Measurements from ENCODE around the gene SNTB2.

SNTB2 gene

DNA sequence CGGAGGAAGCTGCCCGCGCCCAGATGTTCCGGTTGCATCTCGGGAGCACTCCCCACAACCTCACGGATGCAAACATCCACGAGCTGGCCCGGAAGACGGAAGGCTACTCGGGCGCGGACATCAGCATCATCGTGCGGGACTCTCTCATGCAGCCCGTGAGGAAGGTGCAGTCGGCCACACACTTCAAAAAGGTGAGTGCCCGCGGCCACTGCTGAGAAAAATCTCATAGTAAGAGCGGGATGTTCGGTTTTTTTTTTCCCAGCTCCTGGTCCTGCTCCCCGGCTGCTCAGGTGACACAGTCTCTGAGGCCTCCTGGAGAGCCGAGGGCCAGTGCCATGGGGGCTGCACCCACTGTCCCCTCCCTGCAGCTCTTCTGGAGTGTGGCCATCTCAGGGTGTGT lies 134.1 kb downstream of the SNTB2 start:
- no peak for DNase-seq

DNA sequence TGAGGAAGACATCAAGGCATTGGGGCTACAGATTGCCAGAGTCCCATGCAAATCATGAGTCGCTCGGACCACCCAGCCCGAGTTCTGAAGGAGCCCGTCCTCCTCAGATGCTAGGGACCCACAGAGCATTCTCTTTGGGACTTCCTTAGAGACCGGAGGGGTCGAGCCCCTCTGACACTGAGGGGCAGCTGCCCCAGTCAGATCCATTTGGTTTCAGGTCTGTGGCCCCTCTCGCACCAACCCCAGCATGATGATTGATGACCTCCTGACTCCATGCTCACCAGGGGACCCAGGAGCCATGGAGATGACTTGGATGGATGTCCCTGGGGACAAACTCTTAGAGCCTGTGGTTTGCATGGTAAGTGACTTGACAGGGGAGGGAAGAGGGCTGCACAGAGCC lies 135.4 kb downstream of the SNTB2 start:
- DNase-seq = no peak

DNA sequence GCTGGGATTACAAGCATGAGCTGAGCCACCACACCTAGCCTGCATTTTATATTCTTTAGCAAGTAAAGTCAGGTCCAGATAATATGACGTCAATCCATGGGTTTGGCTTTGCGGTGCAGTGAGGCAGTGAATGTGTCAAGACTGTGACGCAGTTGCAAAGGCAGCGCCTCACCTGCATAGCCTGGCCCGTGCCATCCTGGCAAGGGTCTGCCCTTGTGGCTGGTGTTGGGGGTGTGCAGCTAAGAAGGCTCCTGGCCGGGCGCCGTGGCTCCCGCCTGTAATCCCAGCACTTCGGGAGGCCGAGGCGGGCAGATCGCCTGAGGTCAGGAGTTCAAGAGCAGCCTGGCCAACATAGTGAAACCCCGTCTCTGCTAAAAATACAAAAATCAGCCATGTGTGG lies 136.5 kb downstream of the SNTB2 start:
- no peak for DNase-seq

DNA sequence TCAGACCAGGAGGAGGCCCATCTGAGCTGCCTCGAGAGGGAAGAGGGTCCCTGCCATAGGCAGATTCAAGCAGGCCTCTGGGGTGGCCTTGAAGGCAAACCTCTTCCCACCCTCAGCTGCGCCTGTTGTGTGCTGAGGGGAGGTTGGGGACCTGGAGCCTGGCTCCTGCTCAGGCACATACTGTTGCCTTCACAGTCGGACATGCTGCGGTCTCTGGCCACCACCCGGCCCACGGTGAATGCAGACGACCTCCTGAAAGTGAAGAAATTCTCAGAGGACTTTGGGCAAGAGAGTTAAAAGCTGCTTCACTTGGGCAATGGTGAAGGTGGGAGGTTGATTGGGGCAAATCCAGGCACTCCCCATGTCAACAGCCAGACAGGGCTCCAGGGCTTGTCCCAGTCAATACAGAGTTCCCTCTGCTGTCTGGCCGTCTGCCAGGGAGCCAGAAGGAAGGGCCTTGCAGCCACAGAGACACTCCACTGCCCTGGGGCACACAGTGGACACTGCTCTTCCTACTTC lies 137.1 kb downstream of the SNTB2 start:
- DNase-seq = no peak

DNA sequence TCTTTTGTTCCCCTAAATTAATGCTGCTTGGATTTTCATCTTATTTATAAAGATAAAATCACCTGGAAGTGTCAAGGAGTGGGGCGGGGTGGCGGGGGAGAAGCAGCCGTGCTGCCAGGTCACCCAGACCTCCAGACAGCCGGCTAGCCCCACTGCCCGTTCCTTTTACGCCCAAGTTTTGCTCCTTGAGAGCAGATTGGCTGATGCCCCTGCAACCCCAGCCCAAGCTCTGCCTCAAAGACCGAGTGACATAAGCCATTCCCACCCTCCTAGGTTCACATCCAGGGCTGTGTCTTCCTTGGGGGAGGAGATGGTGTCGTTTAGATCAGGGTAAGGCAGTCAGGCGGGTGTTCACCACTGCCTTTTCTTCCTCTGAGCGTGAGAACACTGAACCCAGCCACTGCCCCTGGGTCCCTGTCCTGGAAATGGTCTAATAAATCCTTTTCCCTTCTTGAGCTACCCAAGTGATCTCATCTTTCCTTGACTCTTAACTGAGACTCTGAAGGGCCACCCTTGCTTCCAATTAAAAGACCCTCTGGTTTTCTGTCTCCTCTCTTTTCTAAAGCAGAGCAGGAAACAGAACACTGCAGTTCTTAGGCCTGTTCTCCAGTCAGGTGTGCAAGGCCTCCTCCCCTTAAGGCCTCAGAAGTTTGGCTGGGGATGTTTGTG lies 137.8 kb downstream of the SNTB2 start:
- no peak for DNase-seq

DNA sequence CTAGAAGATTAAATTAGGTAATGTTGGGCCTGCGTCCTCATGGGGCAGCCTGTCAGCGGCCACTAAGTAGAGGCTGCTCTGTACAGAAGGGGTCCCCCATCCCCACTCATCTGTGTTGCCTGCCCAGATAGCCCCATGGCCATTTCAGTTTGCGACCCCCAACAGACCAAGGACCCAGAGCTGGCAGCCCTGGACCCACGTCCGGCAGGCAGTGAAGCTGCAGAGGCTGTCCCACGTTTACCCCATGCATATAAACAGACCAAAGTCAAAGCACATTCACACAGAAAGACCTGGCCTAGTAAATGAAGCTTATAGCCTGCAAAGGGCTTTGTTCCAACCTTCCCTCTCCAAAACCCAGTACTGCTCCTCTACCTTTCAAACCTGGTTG lies 138.8 kb downstream of the SNTB2 start:
- no peak for DNase-seq

DNA sequence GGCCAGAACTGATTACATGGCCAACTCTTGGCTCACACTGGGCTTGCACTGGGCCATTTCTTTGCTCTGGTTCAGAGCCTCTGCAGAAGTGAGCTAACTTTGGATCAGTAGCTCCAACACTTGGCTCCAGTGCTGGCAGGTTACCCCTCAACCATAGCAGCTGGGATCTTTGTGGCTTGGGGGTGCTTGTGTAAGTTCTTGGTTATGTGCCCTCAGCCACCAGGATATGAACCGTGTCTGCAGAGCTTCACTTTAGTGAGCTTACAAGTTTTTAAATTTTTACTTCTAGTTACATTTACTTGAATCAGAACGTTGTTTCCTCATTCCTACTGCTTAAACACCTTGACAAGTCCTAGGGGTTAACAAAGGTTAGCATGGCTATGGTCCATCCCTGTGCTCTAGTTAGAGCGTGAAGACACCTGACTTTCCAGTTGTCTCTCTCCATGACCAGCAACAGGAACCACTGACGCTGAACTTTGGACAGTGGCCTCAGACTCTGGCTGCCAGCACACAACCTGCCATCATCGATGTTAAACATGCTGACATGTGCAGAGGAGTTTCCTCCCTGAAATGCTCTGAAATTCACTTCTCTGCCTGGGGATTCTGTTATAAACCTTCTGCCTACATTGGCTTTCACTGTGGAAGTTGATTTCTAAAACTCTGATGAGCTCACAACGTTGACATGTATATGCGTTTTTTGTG lies 139.4 kb downstream of the SNTB2 start:
- DNase-seq = no peak

DNA sequence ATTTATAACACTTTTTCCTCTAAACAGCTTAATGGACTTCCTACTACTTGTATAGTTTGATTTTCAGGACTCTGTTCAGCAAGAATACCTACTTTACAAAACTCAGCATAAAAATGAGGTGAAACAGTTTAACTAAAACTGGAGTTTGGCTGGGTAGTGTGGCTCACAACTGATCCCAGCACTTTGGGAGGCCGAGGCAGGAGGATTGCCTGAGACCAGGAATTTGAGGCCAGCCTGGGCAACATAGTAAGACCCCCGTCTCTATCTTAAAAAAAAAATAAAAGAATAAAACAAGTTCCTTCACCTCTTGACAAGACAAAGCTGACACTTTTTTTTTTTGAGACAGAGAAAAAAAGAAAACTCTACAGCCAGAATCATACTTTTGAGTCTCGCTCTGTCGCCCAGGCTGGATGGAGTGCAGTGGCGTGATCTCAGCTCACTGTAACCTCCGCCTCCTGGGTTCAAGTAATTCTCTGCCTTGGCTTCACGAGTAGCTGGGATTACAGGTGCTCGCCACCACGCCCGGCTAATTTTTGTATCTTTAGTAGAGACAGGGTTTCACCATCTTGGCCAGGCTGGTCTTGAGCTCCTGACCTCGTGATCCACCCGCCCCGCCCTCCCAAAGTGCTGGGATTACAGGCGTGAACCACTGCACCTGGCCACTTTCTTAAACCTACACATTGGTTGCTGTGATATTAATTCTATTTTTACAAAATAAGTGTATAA lies 140.8 kb downstream of the SNTB2 start:
- DNase-seq = no peak

DNA sequence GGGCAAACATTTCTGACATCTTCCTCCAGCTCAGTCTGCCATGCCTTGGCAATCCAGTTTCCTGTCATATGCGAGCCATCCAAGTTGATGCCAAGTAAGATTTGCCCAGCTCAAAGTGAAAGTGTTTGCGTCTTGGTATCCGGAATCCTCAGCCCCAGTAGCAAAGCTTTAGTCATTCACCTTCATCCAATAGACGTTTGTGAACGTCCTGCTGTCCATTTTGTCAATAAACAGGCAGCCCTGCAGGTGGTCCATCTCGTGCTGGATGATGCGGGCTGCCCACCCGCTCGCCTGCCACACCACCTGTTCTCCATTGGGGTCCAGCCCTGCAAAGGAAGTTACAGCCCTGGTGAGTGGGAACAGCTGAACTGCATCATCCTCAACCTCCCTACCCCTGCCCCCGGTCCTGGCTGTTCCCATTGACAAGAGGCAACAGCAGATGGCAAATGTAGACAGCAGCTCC lies 141.9 kb downstream of the SNTB2 start:
- DNase-seq = no peak

DNA sequence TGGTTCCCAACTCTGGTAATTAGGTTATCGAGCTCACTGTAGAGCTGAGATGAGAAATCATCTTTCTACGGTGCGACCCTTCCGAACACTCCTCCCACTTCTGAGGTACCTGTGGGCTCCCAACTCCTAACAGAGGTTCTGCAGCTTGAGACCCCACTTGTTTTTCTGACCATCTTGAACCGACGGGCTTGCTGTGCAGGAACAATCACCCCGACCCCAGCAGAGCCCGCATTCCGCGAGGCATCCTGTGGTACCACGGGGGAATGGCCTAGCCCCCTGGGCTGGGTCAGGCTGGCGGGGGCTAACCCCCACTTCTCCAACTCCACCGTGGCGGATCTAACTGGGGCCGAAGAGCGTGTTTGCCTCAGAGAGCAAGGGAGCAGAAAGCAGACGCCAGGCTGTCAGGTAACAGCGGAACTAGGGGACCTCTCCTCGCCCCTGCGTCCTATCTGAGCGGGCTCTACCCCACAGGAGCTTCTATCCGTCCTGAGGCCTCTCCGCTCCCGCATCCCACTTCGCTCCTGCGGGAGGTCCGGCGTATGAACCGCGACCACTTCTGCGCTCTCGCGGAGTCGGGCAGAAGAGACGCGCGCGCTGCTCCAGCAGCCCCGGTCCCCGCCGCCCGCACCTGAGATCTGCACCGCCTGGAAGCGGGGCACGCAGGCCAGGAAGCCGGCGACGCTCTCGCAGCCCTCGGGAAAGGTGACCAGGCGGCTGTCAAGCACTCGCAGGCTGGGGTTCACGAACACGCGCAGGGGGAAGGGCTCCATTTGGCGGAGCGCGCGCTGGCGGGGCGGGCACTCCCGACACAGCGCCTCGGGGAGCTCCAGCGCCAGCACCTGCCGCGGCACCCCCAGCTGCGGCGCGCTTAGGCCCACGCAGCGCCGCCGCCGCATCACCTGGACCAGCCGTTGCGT lies 142.7 kb downstream of the SNTB2 start:
- DNase-seq = no peak

DNA sequence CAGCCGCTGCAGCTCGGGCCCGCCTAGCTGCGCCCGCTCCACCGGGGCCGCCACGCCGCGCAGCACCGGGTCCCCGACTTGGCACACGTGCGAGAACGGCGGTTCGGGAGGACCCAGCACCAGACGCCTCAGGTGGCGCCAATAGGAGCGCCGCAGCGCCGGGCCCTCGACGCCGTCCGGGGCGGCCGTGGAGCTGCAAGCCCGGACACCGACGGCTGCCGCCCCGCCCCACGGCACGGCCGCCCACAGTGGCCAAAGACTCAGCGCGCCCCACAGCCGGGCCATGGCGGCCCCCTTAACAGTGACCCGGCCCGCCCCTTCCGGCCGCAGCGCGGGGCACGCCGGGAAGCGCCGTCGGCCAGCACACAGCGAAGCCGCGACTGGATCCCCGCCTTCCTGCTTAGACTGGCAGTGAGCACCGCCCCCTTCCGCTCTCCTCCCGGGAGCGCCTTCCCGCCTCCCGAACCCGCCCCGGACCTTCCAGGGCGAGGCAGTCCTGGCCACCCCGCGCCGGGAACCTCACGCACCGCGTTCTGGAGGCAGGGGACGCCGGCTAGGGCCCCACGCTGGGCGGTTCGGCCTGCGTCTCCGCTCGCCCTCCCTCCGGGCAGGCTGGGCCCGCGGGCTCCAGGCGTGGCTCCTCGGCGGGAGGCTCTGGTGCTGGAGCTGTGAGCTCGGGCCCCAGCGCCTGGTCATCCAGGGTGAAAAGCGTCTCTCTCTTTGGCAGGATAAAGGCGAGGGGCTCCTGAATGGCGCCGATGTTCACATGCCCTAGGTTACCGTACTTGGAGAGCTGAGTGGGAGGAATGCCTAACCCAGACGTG lies 143.5 kb downstream of the SNTB2 start, which contains the start of gene PDF:
TSS of gene PDF (minus strand) at position 303 of the 824 bp plus-strand sequence. CDS start at position 285, 18 bp downstream.
- DNase-seq = peak; percentile 71

DNA sequence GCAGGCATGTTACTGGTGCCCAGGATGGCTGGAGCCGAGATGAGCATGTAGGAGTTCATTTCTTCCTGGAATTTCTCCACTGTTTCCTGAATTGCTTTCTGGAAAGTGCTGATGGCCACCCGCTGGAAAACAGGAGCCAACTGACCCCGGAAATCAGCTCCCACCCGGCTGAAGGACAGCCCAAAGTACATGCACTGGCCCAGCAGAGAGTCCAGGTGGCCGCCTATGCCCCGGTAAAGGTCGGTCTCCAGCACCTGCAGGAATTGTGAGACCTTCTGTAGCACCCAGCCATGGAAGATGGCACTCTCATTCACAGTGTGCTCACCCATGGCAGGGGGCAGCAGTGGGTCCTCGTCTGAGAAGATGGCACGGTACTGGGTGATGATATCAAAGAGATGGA lies 147.7 kb downstream of the SNTB2 start:
- no peak for DNase-seq

DNA sequence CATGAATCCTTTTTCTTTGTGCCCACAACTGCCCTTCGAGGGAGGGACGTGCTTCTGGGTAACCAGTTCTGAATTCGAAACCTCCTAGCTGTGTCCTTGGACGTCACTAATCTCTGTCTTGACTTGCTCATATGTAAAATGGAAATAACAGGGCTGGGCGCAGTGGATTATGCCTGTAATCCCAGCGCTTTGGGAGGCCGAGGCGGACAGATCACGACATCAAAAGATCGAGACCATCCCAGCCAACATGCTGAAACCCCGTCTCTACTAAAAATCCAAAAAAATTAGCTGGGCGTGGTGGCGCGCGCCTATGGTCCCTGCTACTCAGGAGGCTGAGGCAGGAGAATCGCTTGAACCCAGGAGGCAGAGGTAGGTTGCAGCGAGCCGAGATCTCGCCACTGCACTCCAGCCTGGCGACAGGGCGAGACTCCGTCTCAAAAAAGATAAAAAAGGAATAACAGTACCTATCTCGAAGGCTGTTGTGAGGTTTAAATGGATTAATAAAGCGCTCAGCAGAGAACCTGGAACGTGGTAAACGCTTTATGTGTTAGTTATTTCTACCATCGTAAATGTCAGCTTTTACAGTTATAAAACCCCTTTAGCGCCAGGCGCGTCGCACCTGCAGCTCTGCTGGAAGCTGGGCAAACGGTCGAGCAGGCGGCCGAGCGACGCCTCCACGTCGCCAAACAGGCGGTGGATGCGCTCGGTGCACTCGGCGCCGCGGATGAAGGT lies 151.8 kb downstream of the SNTB2 start:
- no peak for DNase-seq

DNA sequence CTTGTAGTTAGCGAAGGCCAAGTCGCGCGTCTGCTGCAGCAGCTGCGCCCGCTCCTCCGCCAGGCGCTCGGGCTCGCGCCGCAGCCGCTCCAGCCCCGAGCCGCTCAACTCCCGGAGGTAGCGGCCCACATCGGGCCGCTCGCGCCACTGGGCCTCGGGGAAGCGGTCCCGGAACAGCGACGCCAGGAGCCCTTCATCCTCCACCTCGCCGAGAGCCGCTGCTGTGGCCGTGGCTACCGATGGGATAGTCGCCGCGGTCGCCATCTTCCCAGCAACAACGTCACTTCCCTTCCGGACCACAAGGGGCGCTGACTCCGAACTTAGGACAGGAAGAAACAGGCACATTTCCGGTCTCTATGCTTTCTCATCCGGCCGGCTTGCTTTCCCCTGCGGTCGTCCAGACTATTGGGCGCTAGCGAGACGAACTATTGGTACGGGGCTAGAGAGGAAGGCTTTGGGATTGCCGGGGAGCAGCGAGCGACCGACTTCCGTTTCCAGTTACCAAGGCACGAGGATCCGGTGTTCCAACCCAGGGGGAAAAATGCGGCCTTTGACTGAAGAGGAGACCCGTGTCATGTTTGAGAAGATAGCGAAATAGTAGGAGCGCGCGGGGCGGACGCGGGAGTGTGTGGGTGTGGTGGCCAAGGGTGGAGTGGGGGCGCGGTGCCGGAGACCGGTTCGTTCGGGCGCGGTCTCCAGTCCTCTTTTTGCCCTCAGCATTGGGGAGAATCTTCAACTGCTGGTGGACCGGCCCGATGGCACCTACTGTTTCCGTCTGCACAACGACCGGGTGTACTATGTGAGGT lies 152.5 kb downstream of the SNTB2 start, which contains the start of the genes COG8 and NIP7:
TSS of gene COG8 (minus strand) at position 276 of the 806 bp plus-strand sequence. CDS start at position 264, 12 bp downstream.
TSS of gene NIP7 (plus strand) at position 484 of the 806 bp plus-strand sequence. CDS start at position 542, 58 bp downstream.
- peak; percentile 81 for DNase-seq

DNA sequence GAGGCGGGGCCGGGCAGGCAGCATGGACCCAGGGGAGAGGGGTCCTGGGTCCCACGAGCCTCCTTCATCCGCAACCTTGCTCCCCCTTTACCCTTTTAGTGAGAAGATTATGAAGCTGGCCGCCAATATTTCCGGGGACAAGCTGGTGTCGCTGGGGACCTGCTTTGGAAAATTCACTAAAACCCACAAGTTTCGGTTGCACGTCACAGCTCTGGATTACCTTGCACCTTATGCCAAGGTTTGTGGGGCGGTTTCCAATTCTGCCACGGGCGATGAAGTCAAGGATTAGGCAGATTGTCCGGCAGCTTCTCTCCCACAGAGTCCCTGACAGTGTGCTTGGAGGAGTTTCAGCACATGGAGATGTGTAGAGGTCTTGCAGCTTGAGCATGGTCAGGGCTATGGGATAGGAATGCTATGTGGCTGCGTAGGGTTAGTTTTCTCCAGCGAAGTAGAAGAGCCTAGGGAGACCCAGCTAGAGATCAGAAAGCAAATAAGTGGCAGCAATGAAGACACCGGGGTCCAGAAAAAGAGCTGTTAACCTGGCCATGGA lies 153.2 kb downstream of the SNTB2 start:
- DNase-seq = no peak

DNA sequence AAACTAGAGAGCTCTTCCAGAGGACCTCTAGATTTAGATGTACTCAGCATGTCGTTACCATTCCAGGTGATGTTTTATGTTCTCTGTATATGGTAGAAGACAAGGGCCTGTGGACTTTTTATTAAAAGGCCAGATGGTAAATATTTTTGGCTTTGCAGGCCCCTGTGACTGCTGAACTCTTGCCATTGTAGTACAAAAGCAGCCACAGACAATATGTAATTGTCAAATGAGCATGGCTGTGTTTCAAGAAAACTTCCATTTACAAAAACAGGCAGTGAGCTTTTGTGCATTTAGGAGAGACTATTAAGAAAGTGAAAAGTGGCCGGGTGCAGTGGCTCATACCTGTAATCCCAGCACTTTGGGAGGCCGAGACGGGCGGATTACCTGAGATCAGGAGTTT lies 157.2 kb downstream of the SNTB2 start:
- no peak for DNase-seq

DNA sequence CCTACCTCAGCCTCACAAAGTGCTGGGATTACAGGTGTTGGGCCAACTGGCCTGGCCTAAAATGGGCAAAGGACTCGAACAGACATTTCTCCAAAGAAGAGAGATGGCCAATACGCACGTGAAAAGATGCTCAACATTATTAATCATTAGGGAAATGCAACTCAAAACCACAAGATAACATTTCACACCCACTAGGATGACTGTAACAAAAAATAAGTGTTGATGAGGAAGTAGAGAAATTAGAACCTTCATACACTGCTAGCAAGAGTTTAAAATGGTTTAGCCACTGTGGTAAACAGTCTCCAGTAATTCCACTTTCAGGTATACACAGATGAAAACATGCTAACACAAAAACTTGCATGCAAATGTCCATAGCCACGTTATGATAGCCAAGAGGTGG lies 159.0 kb downstream of the SNTB2 start:
- no peak for DNase-seq

DNA sequence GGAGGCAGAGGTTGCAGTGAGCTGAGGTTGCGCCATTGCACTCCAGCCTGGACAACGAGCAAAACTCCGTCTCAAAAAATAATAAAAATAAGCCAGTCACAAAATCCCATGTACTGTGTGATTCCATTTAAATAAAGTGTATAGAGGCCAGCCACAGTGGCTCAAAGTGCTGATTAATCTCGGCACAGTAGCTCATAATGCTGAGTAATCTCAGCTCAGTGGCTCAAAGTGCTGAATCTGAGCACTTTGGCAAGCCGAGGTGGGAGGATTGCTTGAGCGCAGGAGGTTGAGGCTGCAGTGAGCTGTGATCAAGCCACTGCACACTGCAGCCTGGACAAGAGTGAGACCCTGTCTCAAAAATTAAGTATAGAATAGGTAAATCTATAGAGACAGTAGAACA lies 159.7 kb downstream of the SNTB2 start:
- no peak for DNase-seq

DNA sequence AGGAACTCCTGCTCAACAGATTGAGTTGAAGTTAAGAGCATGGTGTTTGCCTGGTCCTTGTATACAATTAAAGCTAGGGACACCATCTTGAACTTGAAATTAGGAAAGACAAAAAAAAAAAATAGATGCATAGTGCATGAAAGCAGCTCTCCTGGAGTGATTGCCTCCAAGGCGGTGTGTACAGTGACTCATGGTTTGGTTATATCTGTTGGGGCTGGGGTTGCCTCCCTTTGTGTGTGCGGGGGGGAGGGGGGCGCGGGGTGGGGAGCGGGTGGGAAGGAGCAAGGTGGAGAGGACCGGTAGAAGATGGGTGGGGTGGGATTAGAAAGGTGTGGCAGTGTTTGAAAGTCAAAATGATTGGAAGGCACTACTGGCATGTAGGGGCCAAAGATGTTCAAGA lies 161.3 kb downstream of the SNTB2 start:
- DNase-seq = no peak

All from GDM1 (cell line).